GM19372 (cell line): ENCODE data around the gene MFSD12.
"Not testable (repeated sequence)": the region's sequence is repeated elsewhere in the genome, so short reads cannot be mapped to it uniquely, and the experiment has no call there.

ENCODE experiments used
- ATAC-seq: cut with Tn5 transposase; IDR thresholded peaks from one replicate; pipeline ENCODE4 v1.9.1; 2021; ENCODE audit warnings: mild to moderate bottlenecking, low read depth, moderate library complexity; ENCODE audit not compliant: unreplicated experiment

MFSD12 gene

GRCh38 chr19:3538965-3539755 is 18.2 kb downstream of the MFSD12 start, which contains the start of gene TEKTIP1:
TSS of gene TEKTIP1 (plus strand) at chr19:3539174. CDS start at chr19:3539178, 4 bp downstream.
- ATAC-seq: no peak

- ATAC-seq: no peak
Measured at GRCh38 chr19:3538258-3538929, 19.0 kb downstream of the MFSD12 start.

GRCh38 chr19:3537438-3538240 is 19.7 kb downstream of the MFSD12 start:
- no peak for ATAC-seq

DNA sequence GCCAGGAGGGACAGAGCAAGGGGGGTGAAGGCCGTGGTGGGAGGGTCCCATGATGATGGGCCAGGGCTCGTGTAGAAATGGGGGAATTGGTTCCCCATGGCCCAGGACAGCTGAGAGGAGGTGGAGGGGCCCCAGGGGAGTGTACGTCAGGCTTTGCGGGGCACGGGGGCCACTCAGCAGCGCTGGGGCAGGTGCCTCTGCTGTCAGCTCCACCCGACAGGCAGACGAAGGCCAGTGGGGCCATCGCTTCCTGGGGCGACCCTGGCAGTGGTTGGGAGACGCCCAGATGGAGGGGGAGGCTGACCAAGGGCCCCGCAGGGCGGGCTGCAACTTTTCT is 20.3 kb downstream of the MFSD12 start:
- no peak for ATAC-seq

DNA sequence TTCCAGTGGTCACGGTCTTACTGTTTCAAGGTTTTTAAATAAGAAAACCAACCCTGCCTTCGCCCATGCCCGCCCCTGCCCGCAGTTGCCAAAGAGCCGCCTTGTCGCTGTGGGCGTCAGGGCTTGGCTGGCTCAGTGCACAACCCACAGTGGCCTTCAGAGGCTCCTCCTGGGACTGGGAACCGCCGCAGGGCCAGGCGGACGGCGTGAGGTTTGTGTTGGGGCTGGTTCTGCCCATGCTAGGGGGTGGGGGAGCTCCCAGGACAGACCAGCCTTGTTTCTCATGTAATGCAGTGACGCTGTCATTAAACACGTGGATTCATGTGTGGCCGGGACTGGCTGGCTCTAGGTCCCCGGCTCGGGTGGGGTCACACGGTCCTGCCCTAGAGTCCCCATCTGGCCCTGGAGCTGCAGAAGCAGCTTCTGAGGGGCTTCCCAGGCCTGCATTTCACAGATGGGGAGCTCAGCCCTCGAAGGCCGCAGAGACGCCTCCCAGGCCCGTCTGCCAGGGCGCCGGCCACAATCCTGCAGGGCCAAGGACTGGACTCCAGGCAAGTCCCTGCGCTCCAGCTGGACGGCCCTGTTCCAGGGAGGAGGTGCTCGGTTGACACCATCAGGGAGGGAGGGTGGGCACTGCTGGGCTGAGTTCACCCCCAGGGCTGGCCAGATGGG is 20.8 kb downstream of the MFSD12 start:
- ATAC-seq: no peak

- ATAC-seq: no peak
Measured at GRCh38 chr19:3535981-3536380, 21.4 kb downstream of the MFSD12 start.

DNA sequence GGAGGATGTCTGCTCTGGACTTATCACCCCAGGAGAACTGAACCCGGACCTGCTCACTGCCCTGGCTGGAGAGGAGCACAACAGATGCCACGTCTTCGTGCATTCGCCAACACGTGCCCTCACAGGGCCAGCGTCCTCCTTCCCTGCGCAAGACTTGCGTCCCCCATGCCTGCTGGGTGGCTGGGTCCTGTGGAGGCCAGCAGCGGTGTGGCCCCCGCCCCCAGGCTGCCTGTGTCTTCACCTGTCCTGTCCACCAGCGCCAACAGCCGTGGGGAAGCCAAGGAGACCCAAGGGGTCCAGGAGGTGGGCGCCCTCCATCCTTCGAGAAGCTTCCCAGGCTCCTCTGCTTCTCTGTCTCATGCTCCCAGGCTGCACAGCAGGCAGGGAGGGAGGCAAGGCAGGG is 21.8 kb downstream of the MFSD12 start:
- ATAC-seq: no peak

- no peak for ATAC-seq
Measured at GRCh38 chr19:3535235-3535535, 22.2 kb downstream of the MFSD12 start.

DNA sequence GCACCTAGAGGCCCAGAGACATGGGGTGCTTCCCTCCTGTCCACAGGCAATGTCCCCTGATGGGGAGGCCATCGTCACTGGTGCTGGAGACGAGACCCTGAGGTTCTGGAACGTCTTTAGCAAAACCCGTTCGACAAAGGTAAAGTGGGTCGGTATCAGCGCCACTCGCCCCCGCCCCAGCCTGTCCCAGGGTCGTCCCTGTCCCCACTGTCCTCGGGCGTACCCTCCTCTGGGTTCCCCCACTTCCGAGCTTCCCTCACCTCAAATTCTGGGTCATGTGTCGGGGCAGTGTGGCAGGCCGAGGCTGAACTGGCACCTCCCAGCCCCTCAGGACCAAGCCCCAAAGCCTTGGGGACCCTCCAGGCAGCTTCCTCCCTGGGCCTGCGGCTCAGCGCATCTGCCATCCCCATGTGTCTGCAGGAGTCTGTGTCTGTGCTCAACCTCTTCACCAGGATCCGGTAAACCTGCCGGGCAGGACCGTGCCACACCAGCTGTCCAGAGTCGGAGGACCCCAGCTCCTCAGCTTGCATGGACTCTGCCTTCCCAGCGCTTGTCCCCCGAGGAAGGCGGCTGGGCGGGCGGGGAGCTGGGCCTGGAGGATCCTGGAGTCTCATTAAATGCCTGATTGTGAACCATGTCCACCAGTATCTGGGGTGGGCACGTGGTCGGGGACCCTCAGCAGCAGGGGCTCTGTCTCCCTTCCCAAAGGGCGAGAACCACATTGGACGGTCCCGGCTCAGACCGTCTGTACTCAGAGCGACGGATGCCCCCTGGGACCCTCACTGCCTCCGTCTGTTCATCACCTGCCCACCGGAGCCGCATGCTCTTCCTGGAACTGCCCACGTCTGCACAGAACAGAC is 22.8 kb downstream of the MFSD12 start:
- ATAC-seq: no peak

GRCh38 chr19:3533563-3534216 is 23.7 kb downstream of the MFSD12 start:
- no peak for ATAC-seq

DNA sequence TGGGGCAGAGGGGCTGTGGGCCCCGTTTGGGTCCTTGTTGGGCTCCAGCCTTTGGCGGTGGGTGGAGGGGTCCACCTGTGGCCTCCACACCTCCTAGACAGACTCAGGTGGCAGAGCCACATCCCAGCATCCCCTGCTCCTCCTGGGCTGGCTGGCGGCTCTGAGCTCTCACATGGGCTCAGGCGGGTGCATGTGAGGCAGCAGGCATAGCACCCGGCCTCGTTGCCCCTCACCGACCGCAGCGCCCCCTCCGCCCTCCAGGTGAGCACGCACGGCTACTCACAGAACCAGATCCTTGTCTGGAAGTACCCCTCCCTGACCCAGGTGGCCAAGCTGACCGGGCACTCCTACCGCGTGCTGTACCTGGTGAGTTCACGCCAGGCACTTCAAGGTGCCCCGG is 24.4 kb downstream of the MFSD12 start:
- ATAC-seq: no peak

DNA sequence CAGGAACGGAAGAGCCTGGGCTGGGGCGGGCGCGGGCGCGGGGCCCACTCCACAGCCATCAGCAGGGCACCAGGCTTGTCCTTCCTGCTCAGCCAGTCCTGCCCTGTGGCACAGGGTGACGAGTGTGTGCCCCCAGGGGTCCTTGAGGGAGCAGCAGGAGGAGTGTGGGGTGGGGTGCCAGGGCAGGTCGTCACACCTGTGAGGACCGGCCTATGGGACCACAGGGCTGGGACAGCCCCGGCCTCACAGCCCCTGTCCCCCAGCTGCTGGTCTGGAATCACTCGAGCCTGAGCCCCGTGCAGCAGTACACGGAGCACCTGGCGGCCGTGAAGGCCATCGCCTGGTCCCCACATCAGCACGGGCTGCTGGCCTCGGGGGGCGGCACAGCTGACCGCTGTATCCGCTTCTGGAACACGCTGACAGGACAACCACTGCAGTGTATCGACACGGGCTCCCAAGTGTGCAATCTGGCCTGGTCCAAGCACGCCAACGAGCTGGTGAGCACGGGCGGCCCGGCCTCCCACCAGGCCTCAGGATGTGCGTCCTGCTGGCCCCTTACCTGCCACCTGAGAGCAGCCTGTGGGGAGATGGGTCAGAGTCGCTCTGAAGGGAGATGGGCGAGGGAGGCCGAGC is 25.1 kb downstream of the MFSD12 start:
- ATAC-seq: no peak

DNA sequence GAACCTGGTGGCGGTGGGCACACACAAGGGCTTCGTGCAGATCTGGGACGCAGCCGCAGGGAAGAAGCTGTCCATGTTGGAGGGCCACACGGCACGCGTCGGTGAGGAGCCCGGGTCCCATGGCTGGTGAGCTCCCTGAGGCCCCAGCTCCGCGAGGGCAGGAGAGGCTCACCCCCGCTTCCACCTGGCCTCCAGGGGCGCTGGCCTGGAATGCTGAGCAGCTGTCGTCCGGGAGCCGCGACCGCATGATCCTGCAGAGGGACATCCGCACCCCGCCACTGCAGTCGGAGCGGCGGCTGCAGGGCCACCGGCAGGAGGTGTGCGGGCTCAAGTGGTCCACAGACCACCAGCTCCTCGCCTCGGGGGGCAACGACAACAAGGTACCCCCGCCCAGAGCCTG is 25.7 kb downstream of the MFSD12 start:
- no peak for ATAC-seq

DNA sequence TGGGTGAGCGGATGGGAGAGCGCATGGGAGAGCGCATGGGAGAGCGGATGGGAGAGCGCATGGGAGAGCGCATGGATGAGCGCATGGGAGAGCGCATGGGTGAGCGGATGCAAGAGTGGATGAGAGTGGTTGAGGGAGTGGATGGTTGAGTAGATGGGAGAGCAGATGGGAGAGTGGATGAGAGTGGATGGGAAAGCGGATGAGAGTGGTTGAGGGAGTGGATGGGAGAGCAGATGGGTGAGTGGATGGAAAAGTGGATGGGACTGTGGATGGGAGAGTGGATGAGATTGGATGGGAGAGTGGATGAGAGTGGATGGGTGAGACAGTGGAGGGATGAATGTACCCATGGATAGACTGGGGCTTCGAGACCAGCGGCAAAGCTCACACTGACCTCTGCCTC is 27.0 kb downstream of the MFSD12 start:
- ATAC-seq: no peak

GRCh38 chr19:3529299-3529698 is 28.1 kb downstream of the MFSD12 start:
- ATAC-seq: not testable (repeated sequence)

DNA sequence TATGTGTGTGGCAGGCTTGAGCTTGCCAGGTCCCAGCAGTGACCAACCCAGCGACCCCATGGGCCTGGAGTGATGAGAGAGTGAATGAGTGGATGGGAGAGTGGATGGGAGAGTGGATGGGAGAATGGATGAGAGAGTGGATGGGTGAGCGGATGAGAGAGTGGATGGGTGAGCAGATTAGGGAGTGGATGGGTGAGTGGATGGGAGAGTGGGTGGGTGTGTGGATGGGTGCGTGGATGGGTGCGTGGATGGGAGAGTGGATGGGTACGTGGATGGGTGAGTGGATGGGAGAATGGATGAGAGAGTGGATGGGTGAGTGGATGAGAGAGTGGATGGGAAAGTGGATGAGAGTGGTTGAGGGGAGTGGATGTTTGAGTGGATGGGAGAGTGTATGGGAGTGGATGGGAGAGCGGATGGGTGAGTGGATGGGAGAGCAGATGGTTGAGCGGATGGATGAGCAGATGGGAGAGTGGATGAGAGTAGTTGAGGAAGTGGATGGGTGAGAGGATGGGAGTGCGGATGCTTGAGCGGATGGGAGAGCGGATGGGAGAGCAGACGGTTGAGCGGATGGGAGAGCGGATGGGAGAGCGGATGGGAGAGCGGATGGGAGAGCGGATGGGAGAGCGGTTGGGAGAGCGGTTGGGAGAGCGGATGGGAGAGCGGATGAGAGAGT is 28.7 kb downstream of the MFSD12 start:
- no peak for ATAC-seq

DNA sequence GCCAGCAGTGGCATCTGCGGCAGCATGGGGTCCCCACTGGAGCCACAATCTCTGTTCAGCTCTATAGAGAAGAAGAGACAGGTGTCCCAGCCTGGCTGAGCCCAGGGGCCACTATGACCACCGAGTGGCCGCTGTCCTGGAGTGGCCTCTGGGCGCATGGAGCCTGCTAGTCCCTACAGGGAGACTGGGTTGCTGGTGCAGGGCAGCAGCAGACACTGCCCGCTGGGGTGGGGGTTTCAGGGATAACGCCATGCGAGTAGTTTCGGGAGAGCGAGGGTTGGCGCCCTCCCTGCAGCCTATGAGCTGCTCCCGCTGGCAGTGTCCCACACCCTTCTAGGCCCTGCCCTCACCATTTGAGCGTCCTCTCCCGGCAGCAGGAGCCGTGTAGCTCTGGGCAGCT is 29.3 kb downstream of the MFSD12 start:
- ATAC-seq: no peak

- no peak for ATAC-seq
Measured at GRCh38 chr19:3527238-3527910, 30.0 kb downstream of the MFSD12 start.
